Ishikawa (cell line): ENCODE data around the gene WNT7A.

Source experiments
- CEBPB ChIP-seq: IDR thresholded peaks from 2 replicates; pipeline ENCODE4 v1.6.1; 2012
- CREB1 ChIP-seq: IDR thresholded peaks from 2 replicates; pipeline ENCODE4 v1.6.1; 2012; ENCODE audit warnings: low read depth
- EGR1 ChIP-seq: IDR thresholded peaks from 2 replicates; pipeline ENCODE4 v1.6.1; 2012
- EP300 ChIP-seq: IDR thresholded peaks from 2 replicates; pipeline ENCODE4 v1.6.1; 2012; ENCODE audit warnings: borderline replicate concordance
- FOXM1 ChIP-seq: IDR thresholded peaks from 2 replicates; pipeline ENCODE4 v1.6.1; 2012; ENCODE audit warnings: low read depth, borderline replicate concordance
- MAX ChIP-seq: IDR thresholded peaks from 2 replicates; pipeline ENCODE4 v1.6.1; 2012
- NFIC ChIP-seq: IDR thresholded peaks from 2 replicates; pipeline ENCODE4 v1.6.1; 2012
- RAD21 ChIP-seq: IDR thresholded peaks from 2 replicates; pipeline ENCODE4 v1.6.1; 2012; ENCODE audit warnings: low read depth
- REST ChIP-seq: IDR thresholded peaks from 2 replicates; pipeline ENCODE4 v1.6.1; 2012; ENCODE audit warnings: low read depth, mild to moderate bottlenecking
- TAF1 ChIP-seq: IDR thresholded peaks from 2 replicates; pipeline ENCODE4 v1.6.1; 2012; ENCODE audit warnings: low read depth, mild to moderate bottlenecking
- TCF12 ChIP-seq: IDR thresholded peaks from 2 replicates; pipeline ENCODE4 v1.6.1; 2012; ENCODE audit warnings: low read depth
- TEAD4 ChIP-seq: IDR thresholded peaks from 2 replicates; pipeline ENCODE4 v1.6.1; 2012
- USF1 ChIP-seq: IDR thresholded peaks from 2 replicates; pipeline ENCODE4 v1.6.1; 2012
- YY1 ChIP-seq: IDR thresholded peaks from 2 replicates; pipeline ENCODE4 v1.6.1; 2012; ENCODE audit warnings: low read depth
- ZBTB7A ChIP-seq: IDR thresholded peaks from 2 replicates; pipeline ENCODE4 v1.6.1; 2012; ENCODE audit warnings: low read depth

WNT7A gene

DNA sequence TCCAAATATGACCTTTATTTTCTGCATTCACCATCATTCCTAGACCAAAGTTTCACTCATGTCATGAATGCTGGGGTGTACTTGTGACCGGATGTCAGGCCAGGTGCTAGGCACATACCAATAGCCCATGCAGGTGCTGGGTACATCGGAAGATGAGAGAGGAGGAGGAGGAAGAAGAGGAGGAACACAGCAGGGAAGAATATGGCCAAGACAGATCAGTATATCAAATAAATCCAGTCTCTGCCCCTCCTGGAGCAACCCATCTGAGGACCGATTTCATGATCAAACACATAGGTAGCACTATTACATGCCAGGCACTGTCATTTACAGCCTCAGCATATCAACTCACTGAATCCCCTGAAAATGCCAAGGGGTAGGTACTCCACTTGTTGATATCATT lies 3.0 kb upstream of the WNT7A start:
- TF ChIP-seq FOXM1 (no peak), MAX (no peak), YY1 (no peak), TAF1 (no peak), RAD21 (no peak), TEAD4 (no peak), NFIC (no peak), ZBTB7A (no peak), USF1 (no peak), CREB1 (no peak), REST (no peak), CEBPB (no peak), EP300 (no peak), EGR1 (no peak), TCF12 (no peak)

DNA sequence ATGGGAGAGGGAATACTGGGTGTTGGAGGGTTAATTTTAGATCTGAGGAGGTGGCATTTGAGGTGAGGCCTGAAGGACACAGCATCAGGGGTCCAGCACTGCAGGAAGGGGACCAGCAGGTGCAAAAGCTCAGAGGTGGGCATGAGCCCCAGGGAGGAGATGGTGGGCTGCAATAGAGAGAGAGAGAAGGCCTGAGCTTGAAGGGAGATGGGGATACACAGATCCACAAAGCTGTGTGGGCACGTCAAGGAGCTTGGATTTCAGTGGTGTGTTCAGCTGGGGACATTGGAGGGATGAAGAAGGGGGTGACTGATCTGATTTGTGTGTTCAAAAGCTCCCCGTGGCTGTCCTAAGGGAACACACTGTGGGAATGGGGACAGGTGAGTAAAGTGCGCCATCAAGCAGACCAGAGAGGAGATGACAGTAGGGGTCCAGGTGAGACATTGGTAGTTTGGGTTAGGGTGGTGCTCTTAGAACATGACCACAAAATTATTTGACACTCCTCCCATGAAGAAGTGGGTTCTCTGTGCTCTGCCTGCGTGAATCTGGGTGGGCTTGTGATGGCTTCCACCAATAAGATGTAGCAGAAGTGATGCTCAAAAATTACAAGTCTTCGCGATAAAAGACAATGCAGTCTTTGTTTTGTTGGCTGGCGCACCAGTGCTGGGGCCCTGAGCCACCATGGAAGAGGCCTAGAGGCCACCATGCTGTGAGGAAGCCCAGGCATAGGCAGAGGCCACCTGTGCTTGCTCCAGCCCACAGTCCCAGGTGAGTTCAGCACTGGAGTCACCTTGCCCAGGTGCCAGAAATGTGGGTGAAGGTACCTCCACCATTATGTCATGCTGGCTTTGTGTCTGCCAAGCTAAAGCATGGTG lies 1.9 kb upstream of the WNT7A start:
- no peak for TF ChIP-seq FOXM1
- no peak for TF ChIP-seq TEAD4
- no peak for TF ChIP-seq ZBTB7A
- no peak for TF ChIP-seq USF1
- no peak for TF ChIP-seq EGR1
- TF ChIP-seq TAF1 = no peak
- no peak for TF ChIP-seq CREB1
- TF ChIP-seq REST = no peak
- no peak for TF ChIP-seq RAD21
- no peak for TF ChIP-seq MAX
- no peak for TF ChIP-seq EP300
- TF ChIP-seq NFIC = no peak
- no peak for TF ChIP-seq YY1
- TF ChIP-seq CEBPB = no peak

DNA sequence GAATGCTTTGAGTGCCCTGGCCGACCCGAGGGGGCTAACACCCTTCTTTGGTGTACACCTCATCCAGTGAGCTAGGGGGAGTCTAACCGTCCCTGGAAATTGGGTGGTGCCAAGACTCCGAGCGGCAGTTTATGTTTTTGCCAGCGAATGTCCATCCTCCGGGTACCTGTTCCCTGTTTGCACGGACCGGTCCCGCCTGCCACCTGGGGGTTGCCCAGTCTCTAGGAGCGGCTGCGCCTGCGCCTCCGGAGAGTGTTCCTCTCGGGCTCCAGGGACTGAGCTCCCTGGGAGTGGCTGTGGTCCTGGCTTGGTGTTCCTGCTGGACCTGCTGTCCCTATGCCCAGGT lies 913 bp upstream of the WNT7A start:
- TF ChIP-seq MAX (no peak), CREB1 (no peak), TAF1 (no peak), TCF12 (no peak), ZBTB7A (no peak), TEAD4 (no peak), EP300 (no peak), RAD21 (no peak), REST (no peak), FOXM1 (no peak), USF1 (no peak), NFIC (no peak), CEBPB (no peak), YY1 (no peak), EGR1 (no peak)
